GM19463 (cell line): Measurements from ENCODE around the gene LRRC3.
"Not testable (repeated sequence)": the region's sequence is repeated elsewhere in the genome, so short reads cannot be mapped to it uniquely, and the experiment has no call there.

Experiments
- ATAC-seq: cut with Tn5 transposase; IDR thresholded peaks from one replicate; pipeline ENCODE4 v1.9.1; 2021; ENCODE audit warnings: mild to moderate bottlenecking, moderate library complexity; ENCODE audit not compliant: unreplicated experiment

Gene LRRC3

GRCh38 chr21:44454747-44455523 is at the start of gene LRRC3:
Gene LRRC3 (plus strand): TSS chr21:44455510. CDS start chr21:44456645, 1,135 bp downstream.
- ATAC-seq, result no peak

GRCh38 chr21:44405948-44406872 is 49.1 kb upstream of the LRRC3 start:
- no peak for ATAC-seq

- no peak for ATAC-seq
These were observed 48.4 kb upstream of the LRRC3 start for GRCh38 chr21:44406953-44407352.

GRCh38 chr21:44407493-44407892 is 47.8 kb upstream of the LRRC3 start:
- ATAC-seq, result no peak

- ATAC-seq, result no peak
These were observed 47.1 kb upstream of the LRRC3 start for GRCh38 chr21:44408226-44408625.

GRCh38 chr21:44413566-44414290 is 41.6 kb upstream of the LRRC3 start:
- ATAC-seq, result no peak

- ATAC-seq, result no peak
These were observed 40.8 kb upstream of the LRRC3 start for GRCh38 chr21:44414291-44415072.

GRCh38 chr21:44415073-44416025 is 40.0 kb upstream of the LRRC3 start:
- ATAC-seq, result no peak

GRCh38 chr21:44416193-44416592 is 39.1 kb upstream of the LRRC3 start:
- no peak for ATAC-seq

GRCh38 chr21:44417621-44418107 is 37.6 kb upstream of the LRRC3 start:
- not testable (repeated sequence) for ATAC-seq

GRCh38 chr21:44418108-44418875 is 37.0 kb upstream of the LRRC3 start:
- ATAC-seq, result no peak

GRCh38 chr21:44418876-44419230 is 36.5 kb upstream of the LRRC3 start:
- ATAC-seq, result no peak

- no peak for ATAC-seq
These were observed 35.6 kb upstream of the LRRC3 start for GRCh38 chr21:44419679-44420078.

GRCh38 chr21:44420416-44421205 is 34.7 kb upstream of the LRRC3 start:
- no peak for ATAC-seq

- ATAC-seq, result no peak
These were observed 33.1 kb upstream of the LRRC3 start for GRCh38 chr21:44421901-44422840.

- ATAC-seq, result no peak
These were observed 31.9 kb upstream of the LRRC3 start for GRCh38 chr21:44423312-44423821.
